Caco-2 (cell line): Measurements from ENCODE around the gene LGALS8. TPM values are rescaled to one million over a fixed set of nuclear protein-coding genes. Genes with fewer than 3 reads are reported as not detected.

ENCODE experiments used
- BruUV-seq: library from RNA; stranded (reverse); fragments of 400-500 nt; replicated peaks from 2 replicates; lab custom pipeline; 2021; lab: Mats Ljungman, UMichigan
- CTCF ChIA-PET: fragments of 300-600 bp; sonication (Branson Sonifier 250); formaldehyde crosslinking; loops from one replicate; lab custom pipeline; 2022; ENCODE audit warnings: antibody characterized with exemption; lab: Charles Lee
- POLR2A ChIA-PET: fragments of 300-600 bp; sonication (Branson Sonifier 250); formaldehyde crosslinking; loops from one replicate; lab custom pipeline; 2022; ENCODE audit warnings: antibody characterized with exemption; lab: Charles Lee
- DNase-seq, 2 experiments: peaks; one replicate each; pipeline versions ENCODE4 v3.0.0 to v3.0.0-alpha.2; 2020 to 2022
- H3K27me3 ChIP-seq: replicated peaks from 2 replicates; pipeline ENCODE4 v1.6.0; 2011; ENCODE audit warnings: low read length; ENCODE audit not compliant: control insufficient read depth, insufficient read depth
- H3K36me3 ChIP-seq: 2 replicates; pipeline ENCODE4 v1.5.1; 2011; ENCODE audit warnings: low read length; ENCODE audit not compliant: control insufficient read depth, insufficient read depth
- H3K4me1 ChIP-seq: fragments of 250-450 bp; sonication (Bioruptor Pico); 2 replicates; pipeline ENCODE4 v1.5.1; 2020; ENCODE audit warnings: mild to moderate bottlenecking
- H3K4me3 ChIP-seq: 2 replicates; pipeline ENCODE4 v1.5.1; 2011; ENCODE audit warnings: low read depth, mild to moderate bottlenecking, control low read depth, low read length
- H3K9me3 ChIP-seq: fragments of 250-450 bp; sonication (Bioruptor Pico); 2 replicates; pipeline ENCODE4 v1.5.1; 2020; ENCODE audit warnings: mild to moderate bottlenecking, moderate library complexity
- H3K27ac Mint-ChIP-seq: one replicate; pipeline ENCODE4 v1.8.0; 2022; ENCODE audit warnings: mixed read lengths; ENCODE audit not compliant: unreplicated experiment
- H3K27me3 Mint-ChIP-seq: one replicate; pipeline ENCODE4 v1.8.0; 2022; ENCODE audit warnings: mixed read lengths; ENCODE audit not compliant: insufficient read depth, unreplicated experiment
- H3K36me3 Mint-ChIP-seq: one replicate; pipeline ENCODE4 v1.8.0; 2022; ENCODE audit warnings: mild to moderate bottlenecking, mixed read lengths; ENCODE audit not compliant: insufficient read depth, unreplicated experiment
- H3K4me1 Mint-ChIP-seq: one replicate; pipeline ENCODE4 v1.8.0; 2022; ENCODE audit warnings: low read depth, mixed read lengths; ENCODE audit not compliant: unreplicated experiment
- H3K4me3 Mint-ChIP-seq: one replicate; pipeline ENCODE4 v1.8.0; 2022; ENCODE audit warnings: mild to moderate bottlenecking, moderate library complexity, mixed read lengths; ENCODE audit not compliant: unreplicated experiment
- H3K9me3 Mint-ChIP-seq: one replicate; pipeline ENCODE4 v1.8.0; 2022; ENCODE audit warnings: mixed read lengths; ENCODE audit not compliant: unreplicated experiment
- CTCF ChIP-seq, 2 experiments: fragments of 200-600 bp in 1 of 2; IDR thresholded peaks; 1 replicate in 1 of 2; 2 replicates in 1 of 2; pipeline versions ENCODE4 v1.5.1 to v1.8.0; 2011 to 2022; ENCODE audit warnings: antibody characterized with exemption in 1 of 2, control low read depth in 1 of 2, inconsistent platforms in 1 of 2, low read depth in 1 of 2, low read length in 1 of 2, mild to moderate bottlenecking in 1 of 2, moderate library complexity in 1 of 2; ENCODE audit not compliant: insufficient read depth in 1 of 2, severe bottlenecking in 1 of 2, unreplicated experiment in 1 of 2
- intact Hi-C: fragments of 100-400 bp; cut with micrococcal nuclease; formaldehyde crosslinking; loops from one replicate; pipeline ENCODE4 v1.10.0; 2022; ENCODE audit not compliant: unreplicated experiment
- total RNA-seq: library from RNA; stranded (reverse); gene quantifications from 2 replicates; pipeline ENCODE4 v1.2.3, GENCODE V29; 2022

LGALS8 gene
- total RNA-seq, 1 experiment from 2014 or later = 72.3 TPM

GRCh38 chr1:236548452-236548851 is 24.7 kb downstream of the LGALS8 start:
- Histone ChIP-seq H3K27me3 (no peaks in the 10 kb centered on the region), H3K4me1 (no peaks in the 10 kb centered on the region), H3K9me3 (no peaks in the 10 kb centered on the region), H3K4me3 (no peak overlapping the region), H3K36me3 (no peaks in the 10 kb centered on the region; the same call in none of the 2 replicates)
- no peaks in the 10 kb centered on the region for H3K4me1 Mint-ChIP-seq
- H3K9me3 Mint-ChIP-seq = no peaks in the 10 kb centered on the region
- no peak for TF ChIP-seq CTCF (IDR thresholded peaks at IDR 0.05; ENCODE audit: insufficient read depth in 1 of 2, low read depth in 1 of 2, low read length in 1 of 2, severe bottlenecking in 1 of 2, unreplicated experiment in 1 of 2)
- ChIA-PET POLR2A (no interaction called here), CTCF (no interaction called here)
- H3K36me3 Mint-ChIP-seq = peaks cover 89% of the 10 kb centered on the region
- no TSS peak for BruUV-seq
- H3K27me3 Mint-ChIP-seq = no peaks in the 10 kb centered on the region
- DNase-seq = no peak
- no peak overlapping the region for H3K4me3 Mint-ChIP-seq
- no peak overlapping the region for H3K27ac Mint-ChIP-seq
- intact Hi-C loops = no loop called here

GRCh38 chr1:236550961-236551851 is 27.4 kb downstream of the LGALS8 start:
- no peak for TF ChIP-seq CTCF (IDR thresholded peaks at IDR 0.05; ENCODE audit: insufficient read depth in 1 of 2, low read depth in 1 of 2, low read length in 1 of 2, severe bottlenecking in 1 of 2, unreplicated experiment in 1 of 2)
- Histone ChIP-seq H3K9me3 (no peaks in the 10 kb centered on the region), H3K4me1 (no peaks in the 10 kb centered on the region), H3K4me3 (no peak overlapping the region), H3K36me3 (no peaks in the 10 kb centered on the region; the same call in 1 of the 2 replicates), H3K27me3 (no peaks in the 10 kb centered on the region)
- H3K4me3 Mint-ChIP-seq = no peak overlapping the region
- no TSS peak for BruUV-seq
- DNase-seq = no peak
- ChIA-PET POLR2A (no interaction called here), CTCF (no interaction called here)
- H3K27ac Mint-ChIP-seq = no peak overlapping the region
- H3K36me3 Mint-ChIP-seq = peaks cover 94% of the 10 kb centered on the region
- H3K9me3 Mint-ChIP-seq = no peaks in the 10 kb centered on the region
- H3K4me1 Mint-ChIP-seq = no peaks in the 10 kb centered on the region
- intact Hi-C loops = no loop called here
- H3K27me3 Mint-ChIP-seq = no peaks in the 10 kb centered on the region

GRCh38 chr1:236552096-236552495 is 28.3 kb downstream of the LGALS8 start:
- H3K36me3 ChIP-seq = no peaks in the 10 kb centered on the region; the same call in 1 of the 2 replicates
- H3K4me1 Mint-ChIP-seq = no peaks in the 10 kb centered on the region
- no peak overlapping the region for H3K4me3 Mint-ChIP-seq
- no peaks in the 10 kb centered on the region for H3K4me1 ChIP-seq
- H3K9me3 ChIP-seq = no peaks in the 10 kb centered on the region
- no peaks in the 10 kb centered on the region for H3K27me3 ChIP-seq
- ChIA-PET POLR2A (no interaction called here), CTCF (no interaction called here)
- no peak for DNase-seq
- no peak for TF ChIP-seq CTCF (IDR thresholded peaks at IDR 0.05; ENCODE audit: insufficient read depth in 1 of 2, low read depth in 1 of 2, low read length in 1 of 2, severe bottlenecking in 1 of 2, unreplicated experiment in 1 of 2)
- intact Hi-C loops = no loop called here
- no TSS peak for BruUV-seq
- no peaks in the 10 kb centered on the region for H3K27me3 Mint-ChIP-seq
- no peak overlapping the region for H3K27ac Mint-ChIP-seq
- peaks cover 92% of the 10 kb centered on the region for H3K36me3 Mint-ChIP-seq
- H3K4me3 ChIP-seq = no peak overlapping the region
- H3K9me3 Mint-ChIP-seq = no peaks in the 10 kb centered on the region
